ENCODE results near the gene POC1A.

The POC1A gene

DNA sequence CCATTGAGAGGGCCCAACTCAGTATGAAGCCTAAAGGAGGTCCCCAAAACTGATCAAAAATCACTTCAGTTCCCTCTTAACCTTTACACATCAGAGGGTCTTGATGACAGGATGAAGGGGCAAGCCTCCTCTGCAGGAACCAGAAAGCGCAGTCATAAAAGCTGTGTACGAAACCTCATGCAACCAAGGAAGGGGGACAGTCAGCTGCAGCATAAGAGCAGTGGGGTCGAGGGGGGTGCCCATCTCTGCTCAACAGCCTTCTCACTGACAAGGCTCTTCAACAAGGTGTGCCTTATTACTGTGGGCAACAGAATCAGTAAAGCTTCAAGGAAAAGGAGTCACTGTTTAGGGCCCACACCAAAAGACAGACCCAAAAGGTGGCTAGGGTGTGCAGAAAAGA, 3.9 kb downstream of the POC1A start:
- no peak for DNase-seq

DNA sequence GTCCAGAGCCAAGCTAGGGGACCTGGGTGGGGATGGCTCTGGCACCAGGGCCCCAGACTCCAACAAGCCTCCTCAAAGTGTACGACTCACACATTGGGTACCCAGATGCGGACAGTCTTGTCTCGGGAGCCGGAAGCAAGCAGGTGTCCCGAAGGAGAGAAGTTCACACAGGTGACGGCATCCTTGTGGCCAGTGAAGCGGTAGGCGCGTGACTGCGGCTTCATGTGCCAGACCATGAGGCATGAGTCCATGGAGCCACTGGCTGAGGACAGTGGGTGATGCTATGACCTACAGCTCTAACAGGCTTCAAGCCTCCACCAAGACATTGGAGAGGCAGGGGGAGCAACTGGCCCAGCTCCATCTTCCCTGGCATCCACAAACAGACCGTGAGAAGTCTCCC, 4.5 kb downstream of the POC1A start:
- no peak for DNase-seq

- DNase-seq: no peak
These were observed 5.2 kb downstream of the POC1A start for GRCh38 chr3:52149021-52149420.

- DNase-seq: no peak
These were observed 6.4 kb downstream of the POC1A start for GRCh38 chr3:52147804-52148203.

DNA sequence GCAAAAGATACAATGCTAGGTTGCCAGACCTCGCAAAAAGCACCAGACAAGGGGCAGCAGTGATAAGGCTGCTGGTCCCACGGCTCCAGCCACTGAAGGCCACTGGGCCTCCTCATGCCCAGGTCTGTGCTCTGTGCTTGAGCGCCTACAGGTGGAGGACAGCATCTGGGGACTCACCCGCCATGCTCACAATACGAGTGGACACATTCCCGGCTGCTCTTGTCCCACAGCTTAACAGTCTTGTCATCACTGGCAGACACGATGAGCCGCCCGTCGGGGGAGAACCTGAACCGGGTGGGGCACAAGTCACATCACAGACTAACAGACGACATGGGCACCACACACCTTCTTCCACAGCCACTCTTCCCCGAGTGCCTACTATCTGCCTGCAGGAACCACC, 7.4 kb downstream of the POC1A start:
- no peak for DNase-seq

- DNase-seq: no peak
These were observed 8.0 kb downstream of the POC1A start for GRCh38 chr3:52146189-52146588.

GRCh38 chr3:52145736-52146110, 8.5 kb downstream of the POC1A start:
- no peak for DNase-seq

- no peak for DNase-seq
These were observed 9.2 kb downstream of the POC1A start for GRCh38 chr3:52144796-52145735.

DNA sequence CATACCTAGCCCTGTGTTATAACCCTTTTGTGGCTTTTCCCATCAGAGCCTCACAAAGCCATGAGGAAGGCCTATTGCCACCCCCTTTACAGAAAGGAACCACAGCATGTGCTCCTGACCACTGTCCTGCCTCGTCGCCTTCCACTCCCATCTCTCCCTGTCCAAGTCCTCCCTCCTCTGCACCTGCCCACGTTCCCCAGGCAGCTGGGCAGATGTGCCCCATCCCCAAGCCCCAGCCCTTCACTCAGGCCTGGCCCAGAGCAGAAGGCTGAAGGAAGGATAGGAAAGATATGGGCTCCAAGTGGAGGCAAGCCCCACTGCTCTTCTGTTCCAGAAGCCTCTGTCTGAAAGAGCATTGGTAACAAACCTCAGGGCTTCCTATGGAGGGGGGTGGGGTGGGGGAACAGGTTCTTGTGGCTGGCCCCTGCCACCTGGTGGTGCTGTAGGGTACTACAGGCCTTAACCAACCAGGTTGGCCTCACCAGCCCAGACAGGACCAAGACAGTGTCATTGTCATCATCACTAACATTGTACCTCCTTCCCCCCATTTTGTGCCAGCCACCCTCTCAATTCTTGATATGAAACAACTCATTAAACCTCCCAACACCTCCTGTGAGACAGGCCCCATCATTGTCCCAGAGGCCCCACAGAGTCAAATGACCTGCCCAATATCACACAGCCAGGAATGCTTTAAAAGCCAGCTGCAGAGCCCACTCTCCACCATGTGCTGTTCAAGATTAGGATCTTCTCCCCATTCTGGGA, 10.0 kb downstream of the POC1A start:
- peak; percentile 87 for DNase-seq

- DNase-seq: no peak
These were observed 10.6 kb downstream of the POC1A start for GRCh38 chr3:52143616-52144015.

DNA sequence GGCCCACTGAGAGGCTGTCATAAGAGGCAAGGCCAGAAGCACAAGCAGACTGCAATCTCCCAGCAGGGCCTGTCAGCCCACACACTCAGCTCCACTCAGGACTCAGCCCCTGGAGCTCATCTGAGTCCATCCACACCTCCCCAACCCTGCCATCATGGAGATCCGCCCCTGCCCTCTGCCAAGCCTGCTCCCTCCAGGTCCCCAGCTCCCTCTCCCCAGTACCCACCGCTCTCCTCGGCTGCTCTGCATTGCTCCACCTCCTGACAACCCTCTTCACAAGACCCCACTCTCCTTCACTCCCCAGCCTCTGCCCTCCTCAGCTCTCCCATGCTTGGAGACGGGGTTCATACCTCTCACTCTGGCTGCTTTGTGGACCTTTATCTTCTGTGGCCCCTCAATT, 11.1 kb downstream of the POC1A start:
- DNase-seq: no peak

GRCh38 chr3:52141751-52142150, 12.5 kb downstream of the POC1A start:
- DNase-seq: no peak

- DNase-seq: no peak
These were observed 13.5 kb downstream of the POC1A start for GRCh38 chr3:52140769-52141168.

GRCh38 chr3:52140000-52140399, 14.2 kb downstream of the POC1A start:
- no peak for DNase-seq

- no peak for DNase-seq
These were observed 16.9 kb downstream of the POC1A start for GRCh38 chr3:52137311-52137710.

DNA sequence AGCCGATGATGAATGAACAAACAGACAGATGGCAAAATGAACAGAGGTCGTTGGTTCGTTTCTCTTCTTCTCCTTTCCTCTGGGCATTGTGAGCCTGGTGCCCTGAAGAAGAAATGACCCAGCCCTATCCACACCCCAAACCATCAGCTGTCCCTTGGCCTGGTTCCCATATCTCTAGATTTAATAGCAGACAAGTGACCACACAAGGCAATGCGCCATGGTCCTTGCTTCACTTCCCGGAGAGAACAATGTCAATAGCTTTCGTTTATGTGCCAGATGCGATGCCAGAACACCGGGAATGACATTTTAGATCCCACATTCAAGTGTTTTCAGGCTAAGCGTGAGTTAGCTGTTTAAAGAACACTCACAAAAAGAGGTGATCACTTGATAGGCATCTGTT, 17.7 kb downstream of the POC1A start:
- DNase-seq: no peak

- no peak for DNase-seq
These were observed 18.9 kb downstream of the POC1A start for GRCh38 chr3:52135332-52135731.

DNA sequence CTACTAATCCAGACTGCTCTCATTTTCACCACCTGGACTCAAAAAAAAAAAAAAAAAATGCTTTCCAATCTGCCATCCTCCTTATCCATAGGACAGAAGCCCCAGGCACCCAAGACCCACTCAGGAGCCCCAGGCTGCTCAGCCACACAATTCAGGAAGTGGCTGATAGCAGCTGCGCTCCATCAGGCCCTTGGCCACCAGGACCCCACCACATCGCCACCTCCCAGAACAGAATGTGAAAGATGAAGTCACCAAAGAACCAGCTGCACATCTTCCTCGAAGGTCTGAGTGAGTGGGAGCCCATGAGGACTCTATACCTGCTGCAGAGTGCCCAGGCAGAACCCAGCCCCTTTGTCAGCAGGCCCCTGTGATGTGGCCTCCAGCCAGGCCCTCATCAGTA, 19.5 kb downstream of the POC1A start:
- no peak for DNase-seq

DNA sequence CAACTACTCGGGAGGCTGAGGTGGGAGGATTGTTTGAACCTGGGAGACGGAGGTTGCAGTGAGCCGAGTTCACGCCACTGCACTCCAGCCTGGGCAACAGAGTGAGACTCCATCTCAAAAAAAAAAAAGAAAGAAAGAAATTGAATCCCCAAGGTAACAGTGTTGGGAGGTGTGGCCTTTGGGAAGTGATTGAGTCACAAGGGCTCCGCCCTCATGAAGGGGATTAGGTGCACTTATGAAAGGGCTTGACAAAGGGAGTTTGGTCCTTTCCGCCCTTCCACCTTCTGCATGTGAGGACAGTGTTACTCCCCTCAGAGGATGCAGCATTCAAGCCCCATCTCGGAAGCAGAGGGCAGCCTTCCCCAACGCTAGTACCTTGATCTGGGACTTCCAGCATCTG, 21.3 kb downstream of the POC1A start:
- no peak for DNase-seq

GRCh38 chr3:52132041-52132440, 22.2 kb downstream of the POC1A start:
- DNase-seq: no peak

DNA sequence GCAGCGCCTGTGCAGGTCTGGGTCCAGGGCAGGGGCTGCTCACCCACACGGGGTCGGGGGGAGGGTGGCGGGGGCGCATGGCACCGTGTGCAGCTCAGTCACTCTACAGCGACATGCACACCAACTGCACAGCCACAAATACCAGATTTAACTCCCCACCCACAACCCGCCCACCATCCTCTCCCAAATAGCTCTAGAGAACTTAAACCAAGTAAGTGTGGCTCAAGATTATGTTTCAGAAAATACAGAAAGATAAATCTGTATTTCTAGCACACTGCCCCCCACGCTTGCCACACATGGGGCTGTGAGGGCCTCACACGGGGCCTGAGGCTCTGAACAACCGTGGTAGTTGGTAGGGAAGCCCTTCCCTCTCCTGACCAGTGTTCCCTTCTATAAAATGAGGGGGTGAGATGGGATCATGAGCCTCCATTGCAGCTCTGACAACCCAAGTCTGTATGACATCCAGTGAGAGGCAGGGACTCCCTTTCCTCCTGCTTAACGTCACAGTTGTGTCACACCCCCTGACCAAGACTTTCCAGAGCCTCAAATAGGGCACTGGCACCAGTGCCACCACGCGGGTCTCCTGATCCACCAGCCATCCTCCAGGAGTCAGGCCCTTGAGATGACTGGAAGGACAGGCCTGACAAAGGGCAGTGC, 23.1 kb downstream of the POC1A start:
- no peak for DNase-seq

DNA sequence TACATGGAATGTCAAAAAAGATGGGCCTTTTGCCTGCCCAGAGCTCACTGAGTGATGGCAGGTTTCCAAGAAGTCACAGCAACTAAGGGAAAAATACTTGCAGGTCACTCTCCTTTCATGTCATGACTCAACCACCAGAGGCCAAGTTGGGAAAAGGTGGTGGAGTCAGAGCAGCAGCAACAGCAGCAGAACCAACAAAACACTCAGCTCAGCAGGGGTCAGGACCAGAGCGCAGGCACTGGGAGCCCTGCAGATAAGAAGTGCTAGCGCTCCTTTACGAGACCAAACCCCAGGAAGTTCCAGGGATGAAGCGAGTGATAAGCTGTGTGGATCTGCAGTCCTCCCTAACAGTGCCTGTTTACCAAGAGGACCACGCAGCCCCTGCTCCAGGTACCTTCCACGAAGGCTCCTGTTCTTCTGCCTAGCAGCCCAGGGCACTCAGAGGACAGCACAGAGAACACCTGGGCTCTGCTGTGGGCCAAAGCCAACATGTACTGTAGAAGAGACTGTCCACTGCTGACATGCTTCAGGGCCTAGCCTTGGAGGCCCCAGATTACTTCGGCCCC, 26.0 kb downstream of the POC1A start:
- no peak for DNase-seq

- DNase-seq: no peak
These were observed 27.7 kb downstream of the POC1A start for GRCh38 chr3:52126500-52126899.
